Glutamatergic neuron (in vitro differentiated cells): ENCODE data around the gene CCDC24. TPM values are rescaled to one million over a fixed set of nuclear protein-coding genes. Genes with fewer than 3 reads are reported as not detected.

Source experiments
- DNase-seq: peaks from one replicate; pipeline ENCODE4 v3.0.0; 2022
- H3K27ac Mint-ChIP-seq: one replicate; pipeline ENCODE4 v1.8.0; 2020; ENCODE audit warnings: mild to moderate bottlenecking, mixed read lengths, inconsistent platforms; ENCODE audit not compliant: unreplicated experiment
- H3K27me3 Mint-ChIP-seq: one replicate; pipeline ENCODE4 v1.8.0; 2020; ENCODE audit warnings: mild to moderate bottlenecking, moderate library complexity, mixed read lengths, inconsistent platforms; ENCODE audit not compliant: unreplicated experiment
- H3K36me3 Mint-ChIP-seq: one replicate; pipeline ENCODE4 v1.8.0; 2020; ENCODE audit warnings: mild to moderate bottlenecking, mixed read lengths, inconsistent platforms; ENCODE audit not compliant: unreplicated experiment
- H3K4me1 Mint-ChIP-seq: one replicate; pipeline ENCODE4 v1.8.0; 2020; ENCODE audit warnings: mild to moderate bottlenecking, low read depth, mixed read lengths, inconsistent platforms; ENCODE audit not compliant: unreplicated experiment
- H3K4me3 Mint-ChIP-seq: one replicate; pipeline ENCODE4 v1.8.0; 2020; ENCODE audit warnings: mild to moderate bottlenecking, mixed read lengths, inconsistent platforms; ENCODE audit not compliant: unreplicated experiment
- H3K9me3 Mint-ChIP-seq: one replicate; pipeline ENCODE4 v1.8.0; 2020; ENCODE audit warnings: mild to moderate bottlenecking, moderate library complexity, mixed read lengths, inconsistent platforms; ENCODE audit not compliant: unreplicated experiment
- total RNA-seq: library from RNA; stranded (reverse); fragmentation: NEBNext Ultra II Directional; extraction: Animal tissue kit (Norgen Biotek cat#: 25700); gene quantifications from one replicate; pipeline ENCODE4 v1.2.1, GENCODE V29; 2021; ENCODE audit not compliant: unreplicated experiment
- TF ChIP-seq, protein P1 (sequence below): fragments of 200-600 bp; sonication (generic); IDR thresholded peaks from one replicate; pipeline ENCODE4 v1.5.0; 2021; ENCODE audit not compliant: partially characterized antibody, unreplicated experiment

Gene CCDC24
- total RNA-seq, 1 donor from 2014 or later, result 6.3 TPM

DNA sequence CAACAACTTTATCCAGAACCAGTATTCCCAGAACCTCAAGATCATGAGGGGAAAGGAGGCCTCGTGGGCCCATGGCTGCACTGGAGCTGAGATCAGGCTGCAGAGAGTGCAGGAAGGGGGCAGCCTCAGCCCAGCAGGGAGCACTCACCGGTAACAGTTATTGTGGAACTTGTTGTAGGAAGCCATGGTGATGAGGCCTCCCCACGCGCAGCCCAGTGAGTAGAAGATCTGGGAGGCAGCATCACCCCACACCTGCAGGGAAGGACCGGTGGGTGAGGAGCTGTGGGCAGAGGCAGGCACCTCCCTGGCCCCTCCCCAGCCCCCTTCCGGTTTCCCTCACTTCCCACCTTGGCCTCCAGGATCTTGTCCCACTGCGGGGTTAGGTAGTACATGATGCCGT, 10.8 kb downstream of the CCDC24 start:
- Mint-ChIP-seq H3K36me3 (no peaks in the 10 kb centered on the region), H3K27ac (no peak overlapping the region), H3K9me3 (peaks cover 1% of the 10 kb centered on the region), H3K4me3 (no peak overlapping the region), H3K27me3 (peaks cover 4% of the 10 kb centered on the region), H3K4me1 (peaks cover 2% of the 10 kb centered on the region)
- DNase-seq, result no peak
- TF ChIP-seq, protein P1, sequence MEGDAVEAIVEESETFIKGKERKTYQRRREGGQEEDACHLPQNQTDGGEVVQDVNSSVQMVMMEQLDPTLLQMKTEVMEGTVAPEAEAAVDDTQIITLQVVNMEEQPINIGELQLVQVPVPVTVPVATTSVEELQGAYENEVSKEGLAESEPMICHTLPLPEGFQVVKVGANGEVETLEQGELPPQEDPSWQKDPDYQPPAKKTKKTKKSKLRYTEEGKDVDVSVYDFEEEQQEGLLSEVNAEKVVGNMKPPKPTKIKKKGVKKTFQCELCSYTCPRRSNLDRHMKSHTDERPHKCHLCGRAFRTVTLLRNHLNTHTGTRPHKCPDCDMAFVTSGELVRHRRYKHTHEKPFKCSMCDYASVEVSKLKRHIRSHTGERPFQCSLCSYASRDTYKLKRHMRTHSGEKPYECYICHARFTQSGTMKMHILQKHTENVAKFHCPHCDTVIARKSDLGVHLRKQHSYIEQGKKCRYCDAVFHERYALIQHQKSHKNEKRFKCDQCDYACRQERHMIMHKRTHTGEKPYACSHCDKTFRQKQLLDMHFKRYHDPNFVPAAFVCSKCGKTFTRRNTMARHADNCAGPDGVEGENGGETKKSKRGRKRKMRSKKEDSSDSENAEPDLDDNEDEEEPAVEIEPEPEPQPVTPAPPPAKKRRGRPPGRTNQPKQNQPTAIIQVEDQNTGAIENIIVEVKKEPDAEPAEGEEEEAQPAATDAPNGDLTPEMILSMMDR, result no peak

DNA sequence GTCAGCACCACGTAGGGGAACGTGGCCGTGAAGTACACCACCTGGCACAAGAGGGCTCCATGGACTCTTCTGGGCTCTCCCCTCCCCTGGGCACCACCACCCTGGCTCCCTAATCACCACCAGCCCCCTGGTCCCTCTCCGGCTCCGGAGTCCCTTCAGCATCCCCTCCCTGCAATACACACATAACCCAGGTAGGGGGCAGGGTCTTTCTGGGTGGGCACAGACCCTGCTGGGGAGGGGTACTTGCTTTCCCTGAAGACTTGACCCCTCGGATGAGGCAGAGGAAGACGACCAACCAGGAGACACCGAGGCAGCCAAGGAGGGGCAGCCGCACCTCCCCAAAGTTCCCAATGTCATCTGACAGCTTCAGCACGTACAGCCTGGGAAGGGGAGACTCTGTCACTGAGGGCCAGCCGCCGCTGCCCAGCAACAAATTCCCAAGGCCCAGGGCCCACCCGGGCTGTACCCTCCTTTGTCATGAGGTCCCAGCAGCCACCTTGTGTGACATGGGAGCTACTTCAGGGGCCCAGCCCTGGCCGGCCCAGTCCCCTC, 11.3 kb downstream of the CCDC24 start:
- DNase-seq, result no peak
- Mint-ChIP-seq H3K27me3 (peaks cover 4% of the 10 kb centered on the region), H3K4me1 (peaks cover 2% of the 10 kb centered on the region), H3K36me3 (no peaks in the 10 kb centered on the region), H3K9me3 (peaks cover 1% of the 10 kb centered on the region), H3K4me3 (no peak overlapping the region), H3K27ac (no peak overlapping the region)
- TF ChIP-seq, protein P1, result peak; percentile 57

DNA sequence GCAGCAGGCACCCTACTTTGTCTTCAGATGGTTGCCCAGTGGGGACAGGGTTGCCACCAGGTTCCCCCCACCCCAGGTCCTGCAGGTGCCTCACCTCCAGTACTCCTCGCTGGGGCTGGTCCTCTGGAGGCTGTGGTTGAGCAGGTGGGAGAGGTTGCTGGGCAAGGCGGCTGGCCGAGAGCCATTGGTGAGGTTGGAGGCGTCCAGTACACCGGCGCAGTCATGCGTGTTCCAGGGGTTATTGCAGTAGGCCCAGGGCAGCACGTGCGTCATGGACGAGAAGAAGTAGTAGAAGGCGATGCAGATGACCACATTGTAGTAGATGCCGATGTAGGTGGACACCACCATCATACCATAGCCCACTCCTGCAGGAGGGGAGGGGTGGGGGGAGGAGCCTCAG, 16.9 kb downstream of the CCDC24 start:
- peaks cover 4% of the 10 kb centered on the region for H3K27me3 Mint-ChIP-seq
- DNase-seq, result no peak
- peaks cover 2% of the 10 kb centered on the region for H3K4me1 Mint-ChIP-seq
- no peaks in the 10 kb centered on the region for H3K36me3 Mint-ChIP-seq
- H3K9me3 Mint-ChIP-seq, result no peaks in the 10 kb centered on the region
- H3K27ac Mint-ChIP-seq, result no peak overlapping the region
- TF ChIP-seq, protein P1, result no peak
- H3K4me3 Mint-ChIP-seq, result no peak overlapping the region

DNA sequence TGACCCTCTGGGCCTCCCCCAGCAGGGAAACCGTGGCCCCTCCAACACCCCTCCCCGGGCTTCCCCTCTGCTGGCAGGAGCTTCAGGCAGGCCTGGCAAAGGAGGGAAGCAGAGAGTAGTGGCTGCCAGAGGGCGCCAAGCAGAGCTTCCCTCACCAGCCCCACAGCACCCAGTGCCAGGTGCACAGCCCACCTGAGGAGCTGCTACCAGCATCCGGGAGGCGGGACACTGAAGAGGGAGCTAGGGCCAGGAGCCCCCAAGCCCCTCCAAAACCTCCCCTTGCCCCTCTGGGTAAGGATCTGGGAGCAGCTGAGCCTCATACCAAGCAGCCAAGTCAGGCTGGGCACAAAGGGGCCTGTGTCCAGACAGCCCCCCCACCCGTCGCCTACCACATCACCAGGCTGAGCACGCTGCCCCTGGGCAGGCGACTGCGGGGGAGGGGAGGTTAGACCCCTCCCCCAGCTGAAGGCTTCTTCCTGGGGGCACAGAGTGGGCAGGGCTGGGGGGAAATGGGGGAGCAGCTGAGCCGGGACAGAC, 19.6 kb downstream of the CCDC24 start:
- Mint-ChIP-seq H3K9me3 (no peaks in the 10 kb centered on the region), H3K4me1 (no peaks in the 10 kb centered on the region), H3K27ac (no peak overlapping the region), H3K4me3 (no peak overlapping the region), H3K27me3 (peaks cover 4% of the 10 kb centered on the region), H3K36me3 (no peaks in the 10 kb centered on the region)
- TF ChIP-seq, protein P1, result no peak
- no peak for DNase-seq

DNA sequence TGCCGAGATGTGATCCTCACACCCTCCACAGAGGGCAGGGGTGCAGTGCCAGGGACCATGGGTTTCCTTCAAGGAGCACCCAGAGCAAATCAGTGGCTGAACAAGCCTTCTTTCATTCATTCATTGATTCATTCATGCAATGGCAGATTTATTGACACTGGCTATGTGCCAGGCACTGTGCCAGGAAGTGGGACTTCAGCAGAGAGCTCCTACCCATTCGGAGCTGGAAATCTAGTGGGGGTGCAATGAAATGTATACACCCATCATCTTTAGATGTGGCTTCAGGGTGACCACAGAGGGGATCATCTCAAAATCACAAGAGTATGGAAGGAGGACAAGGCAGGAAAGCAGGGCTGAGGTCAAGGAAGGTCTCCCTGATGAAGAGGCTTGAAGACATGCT, 21.0 kb downstream of the CCDC24 start:
- Mint-ChIP-seq H3K4me3 (no peak overlapping the region), H3K36me3 (no peaks in the 10 kb centered on the region), H3K27me3 (peaks cover 4% of the 10 kb centered on the region), H3K27ac (no peak overlapping the region), H3K4me1 (no peaks in the 10 kb centered on the region), H3K9me3 (no peaks in the 10 kb centered on the region)
- TF ChIP-seq, protein P1, result no peak
- DNase-seq, result no peak
